Measurements from ENCODE around the gene ALDH1L1.

Gene ALDH1L1

GRCh38 chr3:126108676-126109050 is 71.7 kb downstream of the ALDH1L1 start:
- TF ChIP-seq CTCF (IDR thresholded peaks at IDR 0.05; ENCODE audit: insufficient read depth, missing control alignments): no peak
- DNase-seq (ENCODE audit: insufficient read length, low spot score): no peak
- FAIRE-seq: no peak

GRCh38 chr3:126107957-126108675 is 72.3 kb downstream of the ALDH1L1 start:
- no peak for TF ChIP-seq CTCF (IDR thresholded peaks at IDR 0.05; ENCODE audit: insufficient read depth, missing control alignments)
- DNase-seq (ENCODE audit: insufficient read length, low spot score): no peak
- FAIRE-seq: no peak

GRCh38 chr3:126107203-126107939 is 73.0 kb downstream of the ALDH1L1 start:
- TF ChIP-seq CTCF (IDR thresholded peaks at IDR 0.05; ENCODE audit: insufficient read depth, missing control alignments): no peak
- DNase-seq (ENCODE audit: insufficient read length, low spot score) (no peak), FAIRE-seq (no peak)

GRCh38 chr3:126106336-126107202 is 73.8 kb downstream of the ALDH1L1 start:
- no peak for TF ChIP-seq CTCF (IDR thresholded peaks at IDR 0.05; ENCODE audit: insufficient read depth, missing control alignments)
- DNase-seq (ENCODE audit: insufficient read length, low spot score): no peak
- no peak for FAIRE-seq

- DNase-seq (ENCODE audit: insufficient read length, low spot score) (no peak), FAIRE-seq (no peak)
- no peak for TF ChIP-seq CTCF (IDR thresholded peaks at IDR 0.05; ENCODE audit: insufficient read depth, missing control alignments)
These were observed 74.6 kb downstream of the ALDH1L1 start for GRCh38 chr3:126105691-126106187.

GRCh38 chr3:126104742-126105605 is 75.4 kb downstream of the ALDH1L1 start:
- no peak for TF ChIP-seq CTCF (IDR thresholded peaks at IDR 0.05; ENCODE audit: insufficient read depth, missing control alignments)
- no peak for DNase-seq (ENCODE audit: insufficient read length, low spot score)
- FAIRE-seq: no peak

All from D721Med (cell line).